ENCODE results near the gene TSPEAR. TPM values are rescaled to one million over a fixed set of nuclear protein-coding genes. Genes with fewer than 3 reads are reported as not detected.
"Not testable (repeated sequence)": the region's sequence is repeated elsewhere in the genome, so short reads cannot be mapped to it uniquely, and the experiment has no call there.

Gene TSPEAR
- total and polyA plus RNA-seq, 8 donors, result 0.05 to 0.29 (median 0.12) TPM; not detected in 4

DNA sequence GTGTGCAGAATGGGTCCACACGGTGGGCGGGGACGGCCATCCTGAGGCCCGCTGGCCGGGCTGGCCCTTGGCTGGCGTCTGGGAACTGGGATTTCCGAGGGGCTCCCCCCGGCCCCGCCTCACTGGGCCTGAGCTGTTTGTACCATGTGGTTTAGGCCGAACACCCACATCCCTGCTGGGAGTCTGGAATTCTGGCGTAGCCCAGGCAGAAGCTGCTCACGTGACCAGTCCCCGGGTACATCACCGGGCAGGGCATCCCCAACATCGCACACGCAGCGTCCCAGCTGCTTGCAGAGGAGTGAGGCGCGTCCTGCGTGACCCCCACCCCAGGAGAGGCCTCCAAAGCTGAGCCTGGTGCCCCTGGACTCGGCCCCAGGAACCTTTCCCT, 108.9 kb downstream of the TSPEAR start:
- no peak for DNase-seq
- TF ChIP-seq EP300 (IDR thresholded peaks at IDR 0.05), result no peak
- no peak for TF ChIP-seq POLR2AphosphoS5 (IDR thresholded peaks at IDR 0.05)
- TF ChIP-seq POLR2A (IDR thresholded peaks at IDR 0.05), result no peak
- TF ChIP-seq CTCF (IDR thresholded peaks at IDR 0.05), result no peak
- peaks cover 0 to 56% (median 13%) of the 10 kb centered on the region in 3 donors for H3K27me3 ChIP-seq
- H3K4me1 ChIP-seq, result no peaks in the 10 kb centered on the region
- H3K36me3 ChIP-seq, result no peaks in the 10 kb centered on the region
- intact Hi-C loops (cut with DNase I; ENCODE audit: low total_unique reads), result no loop called here
- no peak overlapping the region for H3K27ac ChIP-seq
- H3K4me3 ChIP-seq, result no peak overlapping the region
- 67 to 81% (median 75%) methylated on average over 1 to 20 of the region's 21 CpGs for WGBS, 5 donors
- peaks cover 0 to 34% (median 3%) of the 10 kb centered on the region in 4 donors for H3K9me3 ChIP-seq

DNA sequence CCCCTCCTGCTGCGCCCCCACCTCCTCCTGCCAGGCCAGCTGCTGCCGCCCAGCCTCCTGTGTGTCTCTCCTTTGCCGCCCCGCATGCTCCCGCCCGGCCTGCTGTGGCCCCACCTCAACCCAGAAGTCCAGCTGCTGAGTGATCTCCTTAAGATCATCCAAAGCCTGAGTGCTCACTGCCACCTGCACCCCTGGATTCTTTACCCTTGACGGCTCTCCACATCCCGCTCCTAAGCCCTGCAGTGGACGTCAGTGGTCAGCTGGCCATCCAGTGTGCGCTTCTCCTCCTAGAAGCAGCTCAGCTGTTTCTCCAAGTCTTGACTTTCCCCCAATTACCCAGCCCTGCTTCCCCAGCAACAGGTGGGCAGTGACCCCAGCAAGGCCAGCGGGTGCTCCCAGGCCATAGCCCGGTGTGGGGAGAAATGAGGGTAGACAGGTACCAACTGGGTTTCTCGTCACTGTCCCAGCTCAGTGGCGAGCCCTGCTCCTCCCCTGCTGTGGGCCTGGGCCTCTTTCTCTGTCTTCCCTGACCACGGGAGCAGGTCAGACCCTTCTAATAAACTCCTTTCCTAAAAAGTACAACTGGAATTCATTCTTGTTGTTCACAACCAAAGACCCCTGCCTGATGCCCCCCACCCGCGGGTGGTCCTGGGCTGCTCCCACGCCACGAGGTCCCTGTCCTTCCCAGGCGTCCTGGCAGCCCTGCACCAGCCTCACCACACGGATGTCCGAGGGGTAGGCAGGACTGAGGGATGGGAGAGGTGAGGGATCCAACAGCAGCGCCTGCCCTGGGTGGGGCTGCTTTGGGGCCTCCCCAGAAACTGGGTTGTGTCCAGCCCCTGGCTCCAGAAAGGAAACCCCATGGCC, 109.5 kb downstream of the TSPEAR start:
- DNase-seq, result no peak
- Histone ChIP-seq H3K4me3 (no peak overlapping the region), H3K27ac (no peak overlapping the region), H3K27me3 (peaks cover 0 to 56% (median 13%) of the 10 kb centered on the region in 3 donors), H3K4me1 (no peaks in the 10 kb centered on the region), H3K36me3 (no peaks in the 10 kb centered on the region), H3K9me3 (peaks cover 0 to 32% (median 3%) of the 10 kb centered on the region in 4 donors)
- 71 to 78% (median 75%) methylated on average over 20 to 23 of the region's 23 CpGs for WGBS, 5 donors
- intact Hi-C loops (cut with DNase I; ENCODE audit: low total_unique reads), result no loop called here
- TF ChIP-seq CTCF (IDR thresholded peaks at IDR 0.05), result no peak

GRCh38 chr21:44601091-44601490, 110.3 kb downstream of the TSPEAR start:
- DNase-seq; H3K36me3 ChIP-seq; H3K4me3 ChIP-seq; intact Hi-C loops (cut with DNase I; ENCODE audit: low total_unique reads); H3K27ac ChIP-seq; H3K4me1 ChIP-seq: not testable (repeated sequence)
- peaks cover 0 to 27% (median 1%) of the 10 kb centered on the region in 4 donors for H3K9me3 ChIP-seq
- H3K27me3 ChIP-seq, result peaks cover 0 to 55% (median 13%) of the 10 kb centered on the region in 3 donors
- 51 to 78% (median 69%) methylated on average over 3 to 10 of the region's 10 CpGs for WGBS, 5 donors

DNA sequence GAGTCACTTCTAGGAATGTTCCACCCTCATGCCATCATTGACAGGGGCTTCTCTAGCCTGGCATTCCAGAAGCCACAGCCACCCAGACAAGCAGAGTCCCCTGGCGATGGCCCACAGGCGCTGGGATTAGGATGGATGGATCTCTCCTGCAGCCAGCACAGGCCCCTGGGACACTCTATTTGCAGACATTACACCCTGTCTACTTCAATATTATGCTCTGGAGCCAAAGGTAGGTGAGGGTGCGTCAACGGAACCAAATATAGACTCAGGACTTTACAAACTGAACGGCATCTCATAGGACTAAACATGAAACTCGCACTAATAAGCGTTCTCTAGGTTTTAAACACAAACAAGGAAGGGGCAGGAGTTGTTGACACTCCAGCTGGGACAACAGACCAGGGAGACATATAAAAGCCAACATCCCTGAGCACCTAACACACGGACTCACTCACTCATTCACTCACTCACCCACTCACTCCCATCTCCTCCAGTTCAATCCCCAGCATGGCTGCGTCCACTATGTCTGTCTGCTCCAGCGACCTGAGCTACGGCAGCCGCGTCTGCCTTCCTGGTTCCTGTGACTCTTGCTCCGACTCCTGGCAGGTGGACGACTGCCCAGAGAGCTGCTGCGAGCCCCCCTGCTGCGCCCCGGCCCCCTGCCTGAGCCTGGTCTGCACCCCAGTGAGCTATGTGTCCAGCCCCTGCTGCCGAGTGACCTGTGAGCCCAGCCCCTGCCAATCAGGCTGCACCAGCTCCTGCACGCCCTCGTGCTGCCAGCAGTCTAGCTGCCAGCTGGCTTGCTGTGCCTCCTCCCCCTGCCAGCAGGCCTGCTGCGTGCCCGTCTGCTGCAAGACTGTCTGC, 111.0 kb downstream of the TSPEAR start, which contains the start of gene KRTAP10-7:
Gene KRTAP10-7 (plus strand): TSS at position 480 of the 861 bp plus-strand sequence. CDS start 25 bp downstream, at position 505.
- intact Hi-C loops (cut with DNase I; ENCODE audit: low total_unique reads); H3K36me3 ChIP-seq: not testable (repeated sequence)
- WGBS, 5 donors, result 53 to 73% (median 62%) methylated on average over 15 to 23 of the region's 23 CpGs

DNA sequence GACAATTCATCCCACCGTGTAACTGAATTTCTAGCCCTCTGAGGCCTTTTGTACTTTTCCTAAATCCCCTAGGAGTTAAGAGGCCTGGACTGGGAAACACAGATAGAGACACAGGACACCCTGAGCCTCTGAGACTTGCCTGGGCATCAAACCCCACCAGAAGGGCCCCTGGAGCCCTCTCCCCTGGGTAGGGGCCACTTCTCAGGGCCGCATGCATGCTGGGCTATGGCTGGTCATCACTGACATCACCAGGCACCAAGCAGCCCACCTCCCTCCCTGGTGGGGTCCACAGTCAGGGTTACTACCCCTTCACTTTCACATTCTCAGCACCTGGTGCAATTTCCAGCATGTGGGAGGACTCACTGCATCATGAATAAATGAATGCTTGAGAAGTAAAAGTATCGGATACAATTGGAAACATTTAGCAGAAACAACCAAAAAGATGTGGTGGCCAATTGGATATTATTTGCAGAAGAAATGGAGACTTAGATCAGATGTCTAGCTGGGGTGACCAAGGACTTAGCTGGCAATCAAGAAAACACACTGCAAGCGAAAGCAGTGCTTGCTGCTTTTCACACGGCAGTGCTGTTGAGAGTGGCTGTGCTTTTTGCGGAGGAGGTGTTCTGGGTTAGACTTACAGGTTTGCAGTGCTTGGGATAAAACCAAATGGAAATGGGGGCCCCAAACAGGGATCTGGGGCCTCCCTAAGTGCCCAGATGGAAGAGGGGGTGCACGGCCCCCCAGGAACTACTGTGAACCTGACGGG, 111.9 kb downstream of the TSPEAR start:
- intact Hi-C loops (cut with DNase I; ENCODE audit: low total_unique reads), result no loop called here
- WGBS, 5 donors, result 80 to 86% (median 83%) methylated on average over 8 of the region's 8 CpGs
- H3K36me3 ChIP-seq, result no peaks in the 10 kb centered on the region
- H3K9me3 ChIP-seq, result peaks cover 0 to 25% (median 1%) of the 10 kb centered on the region in 4 donors
- peaks cover 0 to 57% (median 10%) of the 10 kb centered on the region in 3 donors for H3K27me3 ChIP-seq
- H3K4me3 ChIP-seq, result no peak overlapping the region
- no peak for TF ChIP-seq CTCF (IDR thresholded peaks at IDR 0.05)
- TF ChIP-seq POLR2A (IDR thresholded peaks at IDR 0.05), result no peak
- no peak for TF ChIP-seq POLR2AphosphoS5 (IDR thresholded peaks at IDR 0.05)
- TF ChIP-seq EP300 (IDR thresholded peaks at IDR 0.05), result no peak
- no peak overlapping the region for H3K27ac ChIP-seq
- DNase-seq, result no peak
- H3K4me1 ChIP-seq, result no peaks in the 10 kb centered on the region

More for the DNA sequence above, 111.0 kb downstream of the TSPEAR start, which contains the start of gene KRTAP10-7:
- not testable (repeated sequence) for H3K4me3 ChIP-seq, DNase-seq, H3K27ac ChIP-seq, H3K4me1 ChIP-seq
- Histone ChIP-seq H3K27me3 (peaks cover 0 to 57% (median 13%) of the 10 kb centered on the region in 3 donors), H3K9me3 (peaks cover 0 to 27% (median 1%) of the 10 kb centered on the region in 4 donors)
